Right cardiac atrium (tissue), 5 donors: ENCODE data around the gene WIZ. TPM values are rescaled to one million over a fixed set of nuclear protein-coding genes. Genes with fewer than 3 reads are reported as not detected.

Experiments used
- ATAC-seq, 2 donors: fragments of 200-7000 bp; cut with Tn5 transposase; one replicate each; pipeline versions ENCODE4 v1.8.0 to v1.9.1; 2020; ENCODE audit warnings: moderate library complexity in 2 of 2, mild to moderate bottlenecking in 1 of 2
- DNase-seq, 3 donors: peaks; one replicate each; pipeline ENCODE4 v3.0.0-alpha.2; 2020
- H3K27ac ChIP-seq: one replicate; pipeline ENCODE4 v1.5.1; 2013; ENCODE audit warnings: mild to moderate bottlenecking, low read length, control low read depth, moderate library complexity
- H3K27me3 ChIP-seq: one replicate; pipeline ENCODE4 v1.6.1; 2013; ENCODE audit not compliant: control insufficient read depth, insufficient read depth
- H3K4me1 ChIP-seq: one replicate; pipeline ENCODE4 v1.6.1; 2013; ENCODE audit warnings: low read length; ENCODE audit not compliant: control insufficient read depth, insufficient read depth
- H3K4me3 ChIP-seq: one replicate; pipeline ENCODE4 v1.5.1; 2013; ENCODE audit warnings: low read length, control low read depth
- H3K9me3 ChIP-seq: one replicate; pipeline ENCODE4 v1.6.1; 2013; ENCODE audit warnings: low read length; ENCODE audit not compliant: control insufficient read depth
- WGBS: extraction: QIAGEN DNeasy Blood & Tissue Kit; methylation state at CpG from one replicate; pipeline ENCODE4 v1.1.7; 2013; 5-methylcytosine and 5-hydroxymethylcytosine counted together
- intact Hi-C, 4 donors: fragments of 100-400 bp; cut with DNase I; formaldehyde crosslinking; loops; one replicate each; pipeline versions ENCODE4 v1.11.0 to v1.14.0; 2022 to 2023
- polyA plus RNA-seq: library from polyadenylated mRNA; stranded (reverse); fragments of 200-250 nt; gene quantifications from one replicate; pipeline ENCODE4 v1.2.3, GENCODE V29; 2013
- total RNA-seq, 4 donors: library from RNA; stranded (reverse); fragmentation: NEBNext Ultra II Directional; extraction: Animal tissue kit (Norgen Biotek cat#: 25700); gene quantifications; one replicate each; pipeline ENCODE4 v1.2.1, GENCODE V29; 2021
- donor health status: healthy with polysubstance abuse.
- donor health status: DM: no; HTN: yes; CAD: no.
- donor health status: DM: no; HTN: no; CAD: no.
- donor health status: DM: no; HTN: yes; CAD: no; lungs with severe emphysema.
- donor health status: DM: yes; HTN: yes; CAD: no.

WIZ gene
- total and polyA plus RNA-seq, 5 donors: 28.0 to 36.5 (median 31.2) TPM

- Histone ChIP-seq H3K27ac (no peak overlapping the region), H3K27me3 (no peaks in the 10 kb centered on the region), H3K4me3 (no peak overlapping the region), H3K9me3 (no peaks in the 10 kb centered on the region), H3K4me1 (no peaks in the 10 kb centered on the region)
- DNase-seq (peak in 2 of 3 donors; percentile 33 to 50), ATAC-seq (no peak)
- WGBS: 87% methylated on average over 15 of the region's 15 CpGs
- intact Hi-C loops: no loop called here
These were observed 13.0 kb downstream of the WIZ start for GRCh38 chr19:15436826-15437110.

DNA sequence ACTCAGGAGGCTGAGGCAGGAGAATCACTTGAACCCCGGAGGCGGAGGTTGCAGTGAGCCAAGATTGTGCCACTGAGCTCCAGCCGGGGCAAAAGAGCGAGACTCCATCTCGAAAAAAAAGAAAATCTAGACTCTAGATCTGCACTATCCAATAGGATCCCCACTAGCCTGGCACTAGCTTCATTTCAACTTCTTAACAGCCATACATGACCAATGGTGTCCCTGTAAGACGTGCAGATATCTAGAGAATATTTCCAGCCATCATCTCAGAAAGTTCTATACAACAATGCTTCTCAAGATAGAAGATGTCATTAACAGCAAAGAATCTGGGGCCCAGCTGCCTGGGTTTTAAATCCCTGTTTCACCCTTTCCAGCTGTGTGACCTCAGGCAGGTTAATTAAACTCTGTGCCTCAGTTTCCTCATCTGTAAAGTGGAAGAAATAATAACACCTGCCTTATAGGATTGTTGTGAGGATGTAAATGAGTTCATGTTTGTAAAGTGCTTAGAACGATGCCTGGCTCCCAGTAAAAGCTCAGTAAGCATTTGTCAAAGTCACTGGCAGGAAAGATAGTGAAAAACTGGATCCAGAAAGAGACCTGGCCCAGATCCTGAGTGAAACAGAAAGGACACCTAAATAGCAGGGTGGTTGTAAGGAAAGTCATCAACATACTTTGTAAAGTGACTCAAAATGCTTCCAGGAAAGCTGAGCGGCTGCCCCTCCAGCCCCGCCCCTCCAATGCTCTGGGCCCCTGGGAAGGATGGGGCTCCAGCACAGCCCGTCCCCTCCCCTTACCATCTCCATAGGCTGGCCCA, 13.5 kb downstream of the WIZ start:
- H3K4me3 ChIP-seq: no peak overlapping the region
- ATAC-seq: no peak
- no peaks in the 10 kb centered on the region for H3K27me3 ChIP-seq
- intact Hi-C loops: no loop called here
- WGBS: 86% methylated on average over 10 of the region's 10 CpGs
- no peak overlapping the region for H3K27ac ChIP-seq
- H3K4me1 ChIP-seq: peaks cover 5% of the 10 kb centered on the region
- no peaks in the 10 kb centered on the region for H3K9me3 ChIP-seq
- no peak for DNase-seq

GRCh38 chr19:15433519-15434069, 16.2 kb downstream of the WIZ start:
- Histone ChIP-seq H3K4me1 (peaks cover 11% of the 10 kb centered on the region), H3K27me3 (no peaks in the 10 kb centered on the region), H3K4me3 (peak overlapping the region; percentile 95), H3K27ac (peak overlapping the region; percentile 69), H3K9me3 (no peaks in the 10 kb centered on the region)
- 63% methylated on average over 8 of the region's 8 CpGs for WGBS
- ATAC-seq (peak in 1 of 2 donors; percentile 2), DNase-seq (peak in 1 of 3 donors; percentile 36)
- intact Hi-C loops: no loop called here

DNA sequence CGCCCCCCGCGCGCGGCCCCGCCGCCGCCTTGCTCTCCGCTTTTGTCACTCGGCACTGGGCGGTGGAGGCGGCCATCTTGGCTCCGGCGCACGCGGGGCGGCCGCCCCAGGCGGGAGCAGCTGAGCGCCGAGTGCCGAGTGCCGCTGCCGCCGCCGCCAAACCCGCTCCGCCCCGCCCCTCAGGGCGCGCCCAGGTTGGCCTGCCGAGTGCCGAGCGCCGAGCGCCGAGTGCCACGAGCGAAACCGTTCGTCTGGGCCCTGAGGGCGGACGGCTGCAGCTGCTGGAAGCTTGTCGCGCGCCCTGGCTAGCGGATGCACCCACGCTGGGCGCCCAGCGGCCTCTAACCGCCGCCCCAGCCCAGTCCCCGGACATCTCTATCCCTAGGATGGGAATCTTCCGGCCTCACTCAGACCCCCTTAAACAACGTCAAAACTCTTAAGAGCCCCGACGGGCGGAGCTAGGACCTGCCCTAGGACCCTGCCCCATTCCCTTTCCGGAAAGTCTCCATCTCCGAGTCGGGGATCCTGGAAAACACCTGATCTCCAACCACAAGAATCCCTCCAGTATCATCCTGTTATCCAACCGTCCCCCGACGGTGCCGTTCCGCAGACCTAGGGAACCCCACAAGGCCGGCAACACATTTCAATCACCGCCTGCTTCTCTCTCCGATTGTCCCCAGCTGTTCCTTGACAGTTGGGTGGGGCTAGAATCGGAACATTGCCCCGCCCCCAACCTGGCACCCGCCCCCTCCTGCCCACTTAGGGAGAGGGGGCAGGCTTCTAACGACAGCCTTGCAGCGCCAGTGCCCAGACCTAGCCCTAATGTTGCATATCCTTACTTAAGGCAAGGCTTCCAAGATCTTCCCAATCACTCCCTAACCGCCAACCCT, 16.9 kb downstream of the WIZ start:
- intact Hi-C loops: no loop called here
- peak overlapping the region; percentile 98 for H3K27ac ChIP-seq
- ATAC-seq (peak; percentile 88 to 91), DNase-seq (peak; percentile 94 to 98 (median 97))
- no peaks in the 10 kb centered on the region for H3K9me3 ChIP-seq
- WGBS: under 1% methylated on average over 73 of the region's 75 CpGs
- H3K4me1 ChIP-seq: peaks cover 11% of the 10 kb centered on the region
- no peaks in the 10 kb centered on the region for H3K27me3 ChIP-seq
- H3K4me3 ChIP-seq: peak overlapping the region; percentile 95

- under 1% methylated on average over 44 of the region's 44 CpGs for WGBS
- H3K9me3 ChIP-seq: no peaks in the 10 kb centered on the region
- intact Hi-C loops: no loop called here
- no peak overlapping the region for H3K27ac ChIP-seq
- H3K27me3 ChIP-seq: no peaks in the 10 kb centered on the region
- peaks cover 11% of the 10 kb centered on the region for H3K4me1 ChIP-seq
- H3K4me3 ChIP-seq: peak overlapping the region; percentile 95
- ATAC-seq (no peak), DNase-seq (peak in 2 of 3 donors; percentile 58 to 65)
These were observed 17.7 kb downstream of the WIZ start for GRCh38 chr19:15432018-15432494.

DNA sequence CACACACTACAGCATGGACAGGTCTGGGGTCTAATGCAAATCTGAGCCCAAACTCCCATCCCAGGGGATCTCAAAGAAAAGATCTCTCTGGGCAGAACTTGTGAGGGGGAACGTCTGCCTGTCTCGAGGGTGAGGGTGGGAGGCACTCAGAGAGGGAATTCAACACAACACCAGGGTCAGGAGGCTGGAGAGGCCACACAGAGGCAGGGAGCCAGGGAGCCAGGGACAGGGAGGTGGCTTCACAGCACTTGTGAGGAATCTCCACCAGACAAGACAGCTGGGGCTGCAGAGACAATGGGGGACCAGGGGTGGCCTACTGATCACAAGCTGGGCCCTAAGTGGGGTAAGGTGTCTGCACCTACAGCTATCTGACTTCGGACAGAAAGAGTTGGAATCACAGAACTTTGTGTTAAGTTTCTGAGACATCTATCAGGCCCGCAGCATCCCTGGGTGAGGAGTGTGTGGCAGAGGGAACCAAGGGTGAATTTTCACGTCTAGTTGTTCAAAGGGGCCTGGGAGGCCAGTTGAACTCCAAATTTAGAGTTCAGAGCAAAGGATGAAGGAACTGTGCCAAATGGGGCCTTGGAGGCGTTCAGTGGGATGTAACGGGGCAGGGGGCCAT, 18.2 kb downstream of the WIZ start:
- peak in 2 of 3 donors; percentile 34 to 38 for DNase-seq
- peak overlapping the region; percentile 95 for H3K4me3 ChIP-seq
- no peak overlapping the region for H3K27ac ChIP-seq
- no peaks in the 10 kb centered on the region for H3K9me3 ChIP-seq
- peaks cover 11% of the 10 kb centered on the region for H3K4me1 ChIP-seq
- no peaks in the 10 kb centered on the region for H3K27me3 ChIP-seq
- intact Hi-C loops: no loop called here
- no peak for ATAC-seq
- 15% methylated on average over 7 of the region's 7 CpGs for WGBS

GRCh38 chr19:15430526-15431120, 19.1 kb downstream of the WIZ start:
- H3K4me3 ChIP-seq: no peak overlapping the region
- ATAC-seq (no peak), DNase-seq (peak in 1 of 3 donors; percentile 38)
- WGBS: 79% methylated on average over 10 of the region's 10 CpGs
- no peak overlapping the region for H3K27ac ChIP-seq
- intact Hi-C loops: no loop called here
- no peaks in the 10 kb centered on the region for H3K27me3 ChIP-seq
- H3K9me3 ChIP-seq: no peaks in the 10 kb centered on the region
- H3K4me1 ChIP-seq: peaks cover 11% of the 10 kb centered on the region

DNA sequence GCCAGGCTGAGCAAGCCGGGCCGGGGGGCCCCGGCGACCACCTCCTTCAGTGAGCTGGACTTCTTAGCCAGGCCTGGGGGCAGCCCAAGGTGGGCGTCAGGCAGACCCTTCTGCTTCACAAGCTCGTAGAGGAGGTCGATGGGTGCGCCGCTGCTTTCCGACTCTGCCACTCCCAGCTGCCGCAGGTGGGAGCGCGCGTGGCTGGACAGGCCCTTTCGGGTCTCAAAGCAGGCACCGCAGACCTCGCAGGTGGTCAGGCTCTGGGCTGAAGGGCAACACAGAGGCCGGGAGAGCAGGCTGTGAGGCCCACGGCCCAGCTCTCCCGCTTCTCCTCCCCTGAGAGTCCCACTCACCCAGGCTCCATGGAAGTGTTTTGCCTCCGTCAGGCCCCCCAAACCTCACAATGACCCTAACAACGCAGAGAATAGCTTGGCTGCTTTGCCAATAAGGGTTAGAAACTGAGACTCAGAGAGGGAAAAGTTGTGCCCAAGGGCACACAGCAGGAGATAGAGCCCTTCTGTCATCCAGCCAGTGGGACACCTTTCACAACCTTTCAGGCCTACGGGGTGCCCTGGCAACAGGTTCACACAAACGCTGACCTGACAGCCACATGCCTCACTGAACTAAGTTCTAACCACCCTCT, 19.8 kb downstream of the WIZ start:
- WGBS: 85% methylated on average over 24 of the region's 24 CpGs
- intact Hi-C loops: no loop called here

DNA sequence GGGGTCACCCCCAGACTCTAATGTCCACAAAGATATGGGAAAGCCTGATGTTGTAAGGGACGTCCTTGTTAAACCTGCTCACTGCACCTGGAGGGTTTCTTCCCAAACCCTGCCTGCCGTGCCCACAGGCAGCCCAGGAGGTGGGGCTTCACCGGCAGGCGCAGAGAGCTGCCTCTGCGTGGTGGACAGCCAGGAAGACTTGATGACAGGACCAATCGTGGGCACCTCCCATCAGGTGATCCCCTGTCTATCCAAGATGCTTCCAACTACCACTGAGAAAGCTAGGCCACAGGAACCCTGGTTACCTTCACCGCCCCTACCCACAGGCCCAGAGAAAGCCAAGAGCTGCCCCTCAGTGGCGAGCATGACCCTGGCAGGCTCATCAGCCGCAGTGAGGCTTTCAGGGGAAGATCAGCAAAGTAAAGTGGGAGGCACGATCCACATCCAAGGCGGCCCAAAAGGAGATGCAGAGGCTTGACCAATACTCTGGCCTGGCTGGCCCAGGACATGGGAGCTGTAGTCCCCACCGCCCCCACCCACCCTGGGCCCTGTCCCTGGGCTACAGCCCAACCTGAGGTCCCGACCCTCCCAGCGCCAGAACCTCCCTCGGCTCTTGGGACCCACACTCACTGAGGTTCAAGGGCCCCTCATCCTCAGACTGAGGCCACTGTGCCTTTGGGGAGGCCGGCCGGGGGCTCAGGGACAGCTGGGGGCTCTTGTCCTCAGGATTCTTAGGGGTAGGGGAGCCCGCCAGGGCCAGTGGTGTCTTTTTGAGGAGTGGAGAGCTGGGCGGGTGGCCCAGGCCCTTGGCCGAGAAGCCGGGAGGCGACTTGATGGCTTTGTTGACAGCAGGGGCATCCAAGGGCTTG, 20.6 kb downstream of the WIZ start:
- H3K9me3 ChIP-seq: no peaks in the 10 kb centered on the region
- no peaks in the 10 kb centered on the region for H3K27me3 ChIP-seq
- peaks cover 11% of the 10 kb centered on the region for H3K4me1 ChIP-seq
- intact Hi-C loops: no loop called here
- no peak overlapping the region for H3K4me3 ChIP-seq
- WGBS: 72% methylated on average over 22 of the region's 22 CpGs
- no peak overlapping the region for H3K27ac ChIP-seq
- DNase-seq: peak in 2 of 3 donors; percentile 58 to 69
- ATAC-seq: no peak

More for the DNA sequence above, 19.8 kb downstream of the WIZ start:
- Histone ChIP-seq H3K27ac (no peak overlapping the region), H3K4me1 (peaks cover 11% of the 10 kb centered on the region), H3K27me3 (no peaks in the 10 kb centered on the region), H3K4me3 (no peak overlapping the region), H3K9me3 (no peaks in the 10 kb centered on the region)
- no peak for ATAC-seq
- DNase-seq: peak in 1 of 3 donors; percentile 47
